Activated naive CD4-positive, alpha-beta T cell treated with anti-CD3 and anti-CD28 coated beads, Interleukin-2, amount 50 U/mL, for 24 hours (primary cell): ENCODE measurements around the gene TEX11.
"Not testable (repeated sequence)": the region's sequence is repeated elsewhere in the genome, so short reads cannot be mapped to it uniquely, and the experiment has no call there.

ENCODE experiments used
- H3K27ac Mint-ChIP-seq: one replicate; pipeline ENCODE4 v1.8.0; 2021; ENCODE audit warnings: mild to moderate bottlenecking, mixed read lengths
- H3K27me3 Mint-ChIP-seq: one replicate; pipeline ENCODE4 v1.8.0; 2021; ENCODE audit warnings: mixed read lengths
- H3K36me3 Mint-ChIP-seq: one replicate; pipeline ENCODE4 v1.8.0; 2021; ENCODE audit warnings: mixed read lengths
- H3K4me1 Mint-ChIP-seq: one replicate; pipeline ENCODE4 v1.8.0; 2021; ENCODE audit warnings: mixed read lengths
- H3K4me3 Mint-ChIP-seq: one replicate; pipeline ENCODE4 v1.8.0; 2021; ENCODE audit warnings: mild to moderate bottlenecking, mixed read lengths
- H3K9me3 Mint-ChIP-seq: one replicate; pipeline ENCODE4 v1.8.0; 2021; ENCODE audit warnings: mixed read lengths

The TEX11 gene

GRCh38 chrX:70808942-70809940, 99.3 kb downstream of the TEX11 start:
- no peaks in the 10 kb centered on the region for H3K9me3 Mint-ChIP-seq
- H3K4me1 Mint-ChIP-seq, result no peaks in the 10 kb centered on the region
- no peak overlapping the region for H3K27ac Mint-ChIP-seq
- no peaks in the 10 kb centered on the region for H3K36me3 Mint-ChIP-seq
- no peak overlapping the region for H3K4me3 Mint-ChIP-seq
- no peaks in the 10 kb centered on the region for H3K27me3 Mint-ChIP-seq

GRCh38 chrX:70806081-70806480, 102.4 kb downstream of the TEX11 start:
- Mint-ChIP-seq H3K27ac (no peak overlapping the region), H3K36me3 (no peaks in the 10 kb centered on the region), H3K27me3 (no peaks in the 10 kb centered on the region), H3K4me3 (no peak overlapping the region), H3K9me3 (no peaks in the 10 kb centered on the region), H3K4me1 (no peaks in the 10 kb centered on the region)

- not testable (repeated sequence) for H3K4me3 Mint-ChIP-seq, H3K27me3 Mint-ChIP-seq, H3K36me3 Mint-ChIP-seq, H3K27ac Mint-ChIP-seq, H3K4me1 Mint-ChIP-seq, H3K9me3 Mint-ChIP-seq
Observed at GRCh38 chrX:70796742-70797141, 111.8 kb downstream of the TEX11 start.

- H3K4me1 Mint-ChIP-seq, result no peaks in the 10 kb centered on the region
- no peaks in the 10 kb centered on the region for H3K27me3 Mint-ChIP-seq
- H3K9me3 Mint-ChIP-seq, result no peaks in the 10 kb centered on the region
- H3K4me3 Mint-ChIP-seq, result no peak overlapping the region
- H3K27ac Mint-ChIP-seq, result no peak overlapping the region
- no peaks in the 10 kb centered on the region for H3K36me3 Mint-ChIP-seq
Observed at GRCh38 chrX:70774223-70774622, 134.3 kb downstream of the TEX11 start.

- no peak overlapping the region for H3K27ac Mint-ChIP-seq
- no peak overlapping the region for H3K4me3 Mint-ChIP-seq
- no peaks in the 10 kb centered on the region for H3K4me1 Mint-ChIP-seq
- no peaks in the 10 kb centered on the region for H3K36me3 Mint-ChIP-seq
- H3K27me3 Mint-ChIP-seq, result no peaks in the 10 kb centered on the region
- H3K9me3 Mint-ChIP-seq, result no peaks in the 10 kb centered on the region
Observed at GRCh38 chrX:70769659-70770227, 138.8 kb downstream of the TEX11 start.

- H3K36me3 Mint-ChIP-seq, result peaks cover 7% of the 10 kb centered on the region
- no peaks in the 10 kb centered on the region for H3K4me1 Mint-ChIP-seq
- H3K4me3 Mint-ChIP-seq, result no peak overlapping the region
- H3K9me3 Mint-ChIP-seq, result no peaks in the 10 kb centered on the region
- no peaks in the 10 kb centered on the region for H3K27me3 Mint-ChIP-seq
- no peak overlapping the region for H3K27ac Mint-ChIP-seq
Observed at GRCh38 chrX:70762285-70762684, 146.2 kb downstream of the TEX11 start.

- peaks cover 23% of the 10 kb centered on the region for H3K4me1 Mint-ChIP-seq
- H3K27me3 Mint-ChIP-seq, result no peaks in the 10 kb centered on the region
- H3K27ac Mint-ChIP-seq, result no peak overlapping the region
Observed at GRCh38 chrX:70755850-70756249, 152.7 kb downstream of the TEX11 start.

GRCh38 chrX:70754169-70754848, 154.2 kb downstream of the TEX11 start:
- Mint-ChIP-seq H3K27me3 (no peaks in the 10 kb centered on the region), H3K4me3 (no peak overlapping the region), H3K27ac (no peak overlapping the region), H3K36me3 (peaks cover 7% of the 10 kb centered on the region), H3K4me1 (peaks cover 23% of the 10 kb centered on the region), H3K9me3 (no peaks in the 10 kb centered on the region)

More at GRCh38 chrX:70755850-70756249, 152.7 kb downstream of the TEX11 start:
- H3K9me3 Mint-ChIP-seq, result no peaks in the 10 kb centered on the region
- peak overlapping the region; percentile 19 for H3K4me3 Mint-ChIP-seq
- H3K36me3 Mint-ChIP-seq, result peaks cover 7% of the 10 kb centered on the region

- H3K27ac Mint-ChIP-seq, H3K36me3 Mint-ChIP-seq, H3K9me3 Mint-ChIP-seq, H3K4me3 Mint-ChIP-seq, H3K27me3 Mint-ChIP-seq, H3K4me1 Mint-ChIP-seq: not testable (repeated sequence)
Observed at GRCh38 chrX:70733774-70734173, 174.7 kb downstream of the TEX11 start.

GRCh38 chrX:70727961-70728360, 180.6 kb downstream of the TEX11 start:
- H3K4me1 Mint-ChIP-seq, H3K9me3 Mint-ChIP-seq, H3K27ac Mint-ChIP-seq, H3K27me3 Mint-ChIP-seq, H3K4me3 Mint-ChIP-seq, H3K36me3 Mint-ChIP-seq: not testable (repeated sequence)

GRCh38 chrX:70720721-70721120, 187.8 kb downstream of the TEX11 start:
- H3K9me3 Mint-ChIP-seq, result no peaks in the 10 kb centered on the region
- no peaks in the 10 kb centered on the region for H3K27me3 Mint-ChIP-seq
- no peak overlapping the region for H3K27ac Mint-ChIP-seq
- H3K4me3 Mint-ChIP-seq, result no peak overlapping the region
- H3K36me3 Mint-ChIP-seq, result no peaks in the 10 kb centered on the region
- no peaks in the 10 kb centered on the region for H3K4me1 Mint-ChIP-seq

GRCh38 chrX:70711336-70711735, 197.2 kb downstream of the TEX11 start:
- not testable (repeated sequence) for H3K9me3 Mint-ChIP-seq, H3K36me3 Mint-ChIP-seq, H3K27me3 Mint-ChIP-seq, H3K4me1 Mint-ChIP-seq, H3K27ac Mint-ChIP-seq, H3K4me3 Mint-ChIP-seq

- H3K9me3 Mint-ChIP-seq, result no peaks in the 10 kb centered on the region
- H3K27me3 Mint-ChIP-seq, result no peaks in the 10 kb centered on the region
- no peaks in the 10 kb centered on the region for H3K4me1 Mint-ChIP-seq
- H3K27ac Mint-ChIP-seq, result no peak overlapping the region
- H3K36me3 Mint-ChIP-seq, result no peaks in the 10 kb centered on the region
- H3K4me3 Mint-ChIP-seq, result no peak overlapping the region
Observed at GRCh38 chrX:70694339-70695122, 214.0 kb downstream of the TEX11 start.

GRCh38 chrX:70679455-70679854, 229.1 kb downstream of the TEX11 start:
- not testable (repeated sequence) for H3K36me3 Mint-ChIP-seq, H3K27me3 Mint-ChIP-seq, H3K4me3 Mint-ChIP-seq, H3K27ac Mint-ChIP-seq, H3K4me1 Mint-ChIP-seq, H3K9me3 Mint-ChIP-seq

GRCh38 chrX:70675284-70675683, 233.2 kb downstream of the TEX11 start:
- no peak overlapping the region for H3K27ac Mint-ChIP-seq
- H3K4me3 Mint-ChIP-seq, result no peak overlapping the region
- H3K9me3 Mint-ChIP-seq, result peaks cover 6% of the 10 kb centered on the region
- H3K27me3 Mint-ChIP-seq, result no peaks in the 10 kb centered on the region
- H3K4me1 Mint-ChIP-seq, result no peaks in the 10 kb centered on the region
- peaks cover 1% of the 10 kb centered on the region for H3K36me3 Mint-ChIP-seq
